ENCODE data around the gene VMP1. TPM values are rescaled to one million over a fixed set of nuclear protein-coding genes. Genes with fewer than 3 reads are reported as not detected.

VMP1 gene
- total and polyA plus RNA-seq, 2 of the 13 experiments (the other 11 are each of a cell fraction or from before 2014, with no cell fraction given), result 186 to 271 TPM

- TF ChIP-seq TCF12 (IDR thresholded peaks at IDR 0.05) (no peak), TCF12 (CRISPR knock-in tag; IDR thresholded peaks at IDR 0.05) (no peak), AKAP8 (CRISPR knock-in tag; IDR thresholded peaks at IDR 0.05) (no peak), GZF1 (CRISPR knock-in tag; IDR thresholded peaks at IDR 0.05) (no peak), ESRRA (CRISPR knock-in tag; IDR thresholded peaks at IDR 0.05; ENCODE audit: low read depth) (0 out of 2 replicates have a peak, but pooled peaks have one; percentile 58), FOSL1 (CRISPR knock-in tag; IDR thresholded peaks at IDR 0.05; ENCODE audit: borderline replicate concordance) (peak; percentile 79; the same call in 1 of the 2 replicates), NFAT5 (CRISPR knock-in tag; IDR thresholded peaks at IDR 0.05) (0 out of 2 replicates have a peak, but pooled peaks have one; percentile 55), REPIN1 (CRISPR knock-in tag; IDR thresholded peaks at IDR 0.05; ENCODE audit: borderline replicate concordance, low read depth) (peak; percentile 31; the same call in 1 of the 2 replicates), ZBTB21 (CRISPR knock-in tag; IDR thresholded peaks at IDR 0.05) (no peak), CAMTA2 (CRISPR knock-in tag; IDR thresholded peaks at IDR 0.05; ENCODE audit: borderline replicate concordance) (no peak), KMT2A (CRISPR knock-in tag; IDR thresholded peaks at IDR 0.05) (no peak), ZNF883 (CRISPR knock-in tag; IDR thresholded peaks at IDR 0.05; ENCODE audit: not compliant biosample characterization) (no peak), ZNF564 (CRISPR knock-in tag; IDR thresholded peaks at IDR 0.05) (peak; percentile 25; the same call in 1 of the 2 replicates), ZNF432 (CRISPR knock-in tag; IDR thresholded peaks at IDR 0.05; ENCODE audit: borderline replicate concordance) (no peak; the same call in 1 of the 2 replicates), THAP7 (CRISPR knock-in tag; IDR thresholded peaks at IDR 0.05) (0 out of 2 replicates have a peak, but pooled peaks have one; percentile 61), MED8 (CRISPR knock-in tag; IDR thresholded peaks at IDR 0.05; ENCODE audit: insufficient replicate concordance) (peak; percentile 41), HES4 (CRISPR knock-in tag; IDR thresholded peaks at IDR 0.05; ENCODE audit: borderline replicate concordance) (no peak), ATRX (CRISPR knock-in tag; IDR thresholded peaks at IDR 0.05; ENCODE audit: borderline replicate concordance) (no peak), ZSCAN29 (CRISPR knock-in tag; conservative IDR thresholded peaks at IDR 0.05) (0 out of 2 replicates have a peak, but pooled peaks have one; percentile 42), TIGD3 (CRISPR knock-in tag; IDR thresholded peaks at IDR 0.05; ENCODE audit: borderline replicate concordance) (no peak)
- TF ChIP-seq, protein P1, sequence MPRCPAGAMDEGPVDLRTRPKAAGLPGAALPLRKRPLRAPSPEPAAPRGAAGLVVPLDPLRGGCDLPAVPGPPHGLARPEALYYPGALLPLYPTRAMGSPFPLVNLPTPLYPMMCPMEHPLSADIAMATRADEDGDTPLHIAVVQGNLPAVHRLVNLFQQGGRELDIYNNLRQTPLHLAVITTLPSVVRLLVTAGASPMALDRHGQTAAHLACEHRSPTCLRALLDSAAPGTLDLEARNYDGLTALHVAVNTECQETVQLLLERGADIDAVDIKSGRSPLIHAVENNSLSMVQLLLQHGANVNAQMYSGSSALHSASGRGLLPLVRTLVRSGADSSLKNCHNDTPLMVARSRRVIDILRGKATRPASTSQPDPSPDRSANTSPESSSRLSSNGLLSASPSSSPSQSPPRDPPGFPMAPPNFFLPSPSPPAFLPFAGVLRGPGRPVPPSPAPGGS (CRISPR knock-in tag; IDR thresholded peaks at IDR 0.05), result peak; percentile 56; the same call in 1 of the 2 replicates
Observed at GRCh38 chr17:59846394-59847165, 139.1 kb downstream of the VMP1 start (continued).
